LoVo (cell line): ENCODE results near the gene SYNM.
"Not testable (repeated sequence)": the region's sequence is repeated elsewhere in the genome, so short reads cannot be mapped to it uniquely, and the experiment has no call there.

ENCODE experiments used
- DNase-seq: peaks from one replicate; pipeline ENCODE4 v3.0.0-alpha.2; 2016; ENCODE audit warnings: low spot score

The SYNM gene, protein sequence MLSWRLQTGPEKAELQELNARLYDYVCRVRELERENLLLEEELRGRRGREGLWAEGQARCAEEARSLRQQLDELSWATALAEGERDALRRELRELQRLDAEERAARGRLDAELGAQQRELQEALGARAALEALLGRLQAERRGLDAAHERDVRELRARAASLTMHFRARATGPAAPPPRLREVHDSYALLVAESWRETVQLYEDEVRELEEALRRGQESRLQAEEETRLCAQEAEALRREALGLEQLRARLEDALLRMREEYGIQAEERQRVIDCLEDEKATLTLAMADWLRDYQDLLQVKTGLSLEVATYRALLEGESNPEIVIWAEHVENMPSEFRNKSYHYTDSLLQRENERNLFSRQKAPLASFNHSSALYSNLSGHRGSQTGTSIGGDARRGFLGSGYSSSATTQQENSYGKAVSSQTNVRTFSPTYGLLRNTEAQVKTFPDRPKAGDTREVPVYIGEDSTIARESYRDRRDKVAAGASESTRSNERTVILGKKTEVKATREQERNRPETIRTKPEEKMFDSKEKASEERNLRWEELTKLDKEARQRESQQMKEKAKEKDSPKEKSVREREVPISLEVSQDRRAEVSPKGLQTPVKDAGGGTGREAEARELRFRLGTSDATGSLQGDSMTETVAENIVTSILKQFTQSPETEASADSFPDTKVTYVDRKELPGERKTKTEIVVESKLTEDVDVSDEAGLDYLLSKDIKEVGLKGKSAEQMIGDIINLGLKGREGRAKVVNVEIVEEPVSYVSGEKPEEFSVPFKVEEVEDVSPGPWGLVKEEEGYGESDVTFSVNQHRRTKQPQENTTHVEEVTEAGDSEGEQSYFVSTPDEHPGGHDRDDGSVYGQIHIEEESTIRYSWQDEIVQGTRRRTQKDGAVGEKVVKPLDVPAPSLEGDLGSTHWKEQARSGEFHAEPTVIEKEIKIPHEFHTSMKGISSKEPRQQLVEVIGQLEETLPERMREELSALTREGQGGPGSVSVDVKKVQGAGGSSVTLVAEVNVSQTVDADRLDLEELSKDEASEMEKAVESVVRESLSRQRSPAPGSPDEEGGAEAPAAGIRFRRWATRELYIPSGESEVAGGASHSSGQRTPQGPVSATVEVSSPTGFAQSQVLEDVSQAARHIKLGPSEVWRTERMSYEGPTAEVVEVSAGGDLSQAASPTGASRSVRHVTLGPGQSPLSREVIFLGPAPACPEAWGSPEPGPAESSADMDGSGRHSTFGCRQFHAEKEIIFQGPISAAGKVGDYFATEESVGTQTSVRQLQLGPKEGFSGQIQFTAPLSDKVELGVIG (N-terminal part only)

DNA sequence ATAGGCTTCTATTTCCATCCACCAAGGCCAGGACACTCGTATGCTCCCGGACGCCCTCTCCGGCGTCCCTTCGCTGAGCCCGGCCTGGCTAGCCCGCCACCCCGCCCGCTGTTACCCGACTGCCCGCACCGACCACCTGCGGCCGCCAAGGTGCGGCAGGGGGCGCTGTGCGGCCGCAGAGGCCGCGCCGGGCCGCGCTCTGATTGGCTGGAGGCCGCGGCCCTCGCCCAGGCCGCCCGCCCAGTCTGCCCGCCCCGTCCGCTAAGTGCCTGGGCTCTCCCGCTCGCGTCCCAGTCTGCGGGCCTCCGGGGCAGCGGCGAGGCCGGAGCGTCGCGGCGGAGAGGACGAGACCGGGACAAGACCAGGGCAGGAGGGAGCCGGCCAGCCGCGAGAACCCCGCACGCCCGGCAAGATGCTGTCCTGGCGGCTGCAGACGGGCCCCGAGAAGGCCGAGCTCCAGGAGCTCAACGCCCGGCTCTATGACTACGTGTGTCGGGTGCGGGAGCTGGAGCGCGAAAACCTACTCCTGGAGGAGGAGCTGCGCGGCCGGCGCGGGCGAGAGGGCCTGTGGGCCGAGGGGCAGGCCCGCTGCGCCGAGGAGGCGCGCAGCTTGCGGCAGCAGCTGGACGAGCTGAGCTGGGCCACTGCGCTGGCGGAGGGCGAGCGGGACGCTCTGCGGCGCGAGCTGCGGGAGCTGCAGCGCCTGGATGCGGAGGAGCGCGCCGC is at the start of gene SYNM:
Gene SYNM (plus strand): TSS at position 293 of the 726 bp plus-strand sequence. CDS start 120 bp downstream, at position 413.
- peak; percentile 67 for DNase-seq

DNA sequence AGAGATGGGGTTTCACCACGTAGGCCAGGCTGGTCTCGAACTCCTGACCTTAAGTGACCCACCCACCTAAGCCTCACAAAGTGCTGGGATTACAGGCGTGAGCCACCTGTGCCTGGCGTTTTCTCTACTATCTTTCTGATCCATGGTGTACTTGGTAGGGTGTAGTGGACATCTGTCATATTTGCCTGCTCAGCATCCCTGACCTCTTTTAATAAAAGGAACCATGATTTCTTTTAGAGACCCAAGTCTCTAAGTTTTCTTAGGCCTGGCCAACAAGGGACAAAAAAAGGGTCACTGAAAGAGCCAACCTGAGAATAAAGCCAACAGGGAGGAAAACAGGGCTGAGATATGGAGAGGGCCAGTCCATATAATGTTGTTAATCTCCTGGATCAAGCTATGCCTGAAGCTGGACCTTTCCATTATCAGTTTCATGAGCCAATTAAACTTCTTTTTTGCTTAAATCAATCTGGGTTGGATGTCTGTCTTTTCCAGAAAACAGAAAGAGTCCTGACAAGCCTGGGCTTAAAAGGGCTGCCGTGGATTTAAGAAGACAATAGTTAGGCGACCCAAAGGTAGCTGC is 49.2 kb upstream of the SYNM start:
- DNase-seq: no peak

DNA sequence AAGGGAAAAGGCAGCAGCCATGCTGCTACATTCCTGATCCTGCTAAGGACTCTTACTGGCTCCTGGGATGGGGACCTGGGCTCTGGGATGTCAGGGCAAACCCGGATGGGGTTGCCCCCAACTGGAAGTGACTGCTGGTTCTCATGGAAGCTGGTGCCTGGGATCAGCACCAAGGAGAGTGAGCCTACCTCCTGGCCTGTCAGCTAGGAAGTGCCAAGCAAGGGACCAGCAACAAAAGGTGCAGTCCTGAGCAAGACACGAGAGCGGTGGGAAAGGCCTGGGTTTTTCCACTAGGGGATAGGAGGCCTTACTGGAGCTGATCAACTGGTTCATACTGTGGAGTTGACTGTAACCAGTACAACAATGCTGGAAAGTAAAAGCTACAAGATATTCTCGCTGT is 47.9 kb upstream of the SYNM start:
- no peak for DNase-seq

DNA sequence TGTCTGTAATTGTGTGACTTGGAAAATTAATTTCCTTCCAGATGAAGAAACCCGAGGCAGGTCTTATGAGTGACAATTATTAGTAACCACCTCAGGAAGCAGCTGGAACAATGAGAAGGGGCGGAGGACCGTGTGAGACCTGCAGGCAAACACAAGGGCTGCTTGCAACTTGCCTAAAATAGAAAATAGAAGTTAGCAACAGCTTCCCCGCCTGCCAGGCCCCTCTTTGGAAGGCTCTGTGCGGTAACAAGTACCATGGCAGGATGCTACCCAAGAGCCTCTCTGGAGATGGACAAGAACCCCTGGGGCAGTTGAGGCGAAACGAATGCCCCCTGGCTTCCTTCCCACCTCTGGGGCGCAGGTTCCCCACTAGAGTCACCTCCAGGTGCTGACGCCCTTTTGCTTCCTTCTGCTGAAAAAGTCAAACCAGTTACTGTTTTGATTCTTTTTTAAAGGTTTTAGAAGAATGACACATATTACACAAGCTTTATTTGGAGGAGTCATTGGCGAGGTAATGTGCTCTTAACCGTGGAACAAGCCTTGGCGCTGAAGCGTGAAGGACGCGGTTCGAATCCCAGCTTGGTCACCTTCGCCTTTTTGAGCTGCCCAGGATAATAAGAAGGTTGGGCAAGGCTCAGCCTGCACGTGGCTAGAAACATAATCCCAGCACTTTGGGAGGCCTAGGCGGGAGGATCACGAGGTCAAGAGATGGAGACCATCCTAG is 47.0 kb upstream of the SYNM start:
- DNase-seq: no peak

DNA sequence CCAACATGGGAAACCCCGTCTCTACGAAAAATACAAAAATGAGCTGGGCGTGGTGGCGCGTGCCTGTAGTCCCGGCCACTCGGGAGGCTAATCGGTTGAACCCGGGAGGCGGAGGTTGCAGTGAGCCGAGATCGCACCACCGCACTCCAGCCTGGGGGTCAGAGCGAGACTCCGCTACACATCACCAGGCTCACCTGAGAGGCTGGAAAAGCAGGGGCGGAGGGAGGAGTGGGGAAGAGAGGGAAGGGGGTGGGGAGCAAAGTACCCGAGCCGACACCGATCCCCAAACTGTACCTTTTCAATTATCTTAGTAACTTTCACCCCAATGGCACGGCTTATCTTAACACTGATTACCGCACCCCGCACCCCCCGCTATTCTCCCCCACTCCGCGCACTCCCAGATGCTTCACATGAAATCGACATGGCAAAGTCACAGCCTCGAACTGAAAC is 46.4 kb upstream of the SYNM start:
- DNase-seq: peak; percentile 13

DNA sequence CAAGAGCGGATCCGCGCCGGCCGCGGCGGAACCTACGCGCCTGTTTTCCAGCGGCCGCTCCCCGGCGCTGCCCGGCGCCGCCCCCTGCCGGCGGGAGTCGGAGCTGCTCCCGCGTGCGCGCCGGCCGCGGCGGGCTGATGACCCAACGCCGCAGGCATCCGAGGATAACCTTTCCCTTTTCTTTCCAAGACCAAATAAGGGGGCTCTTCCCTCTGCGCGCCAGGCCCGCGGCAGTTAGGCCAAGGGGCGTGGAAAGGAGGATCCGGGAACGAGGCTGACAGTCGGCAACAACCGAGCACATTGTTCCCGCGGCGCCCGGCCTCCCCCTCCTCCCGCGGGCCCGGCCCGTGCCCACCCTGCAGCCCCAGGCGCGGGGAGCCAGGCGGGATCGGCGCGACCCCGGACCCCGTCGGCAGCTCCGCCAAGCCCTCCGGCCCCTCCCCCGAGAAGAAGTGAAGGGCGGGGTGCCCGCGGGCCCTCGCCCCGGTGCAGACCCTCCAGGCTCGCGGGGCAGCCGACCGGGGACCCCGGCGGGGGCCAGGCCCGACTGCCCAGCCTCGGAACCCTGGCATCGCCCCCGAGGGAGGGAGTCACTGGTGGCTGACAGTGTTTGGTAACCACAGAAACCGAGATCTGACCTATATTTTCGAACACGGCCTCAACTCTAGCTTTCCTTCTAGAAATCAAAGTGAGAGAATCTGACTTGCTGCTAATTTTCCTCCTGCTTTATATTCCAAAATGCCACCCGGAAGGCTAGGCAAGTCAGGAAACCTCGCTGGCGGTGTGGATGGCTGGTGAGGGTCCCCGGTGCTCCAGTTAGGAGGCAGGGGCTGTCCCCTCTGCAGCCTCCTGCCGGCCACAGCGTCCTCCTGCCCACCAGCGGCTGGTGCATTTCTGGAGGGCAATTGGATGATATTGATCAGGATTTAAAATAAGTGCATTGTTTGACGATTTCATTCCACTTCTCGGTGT is 45.6 kb upstream of the SYNM start:
- peak; percentile 79 for DNase-seq

DNA sequence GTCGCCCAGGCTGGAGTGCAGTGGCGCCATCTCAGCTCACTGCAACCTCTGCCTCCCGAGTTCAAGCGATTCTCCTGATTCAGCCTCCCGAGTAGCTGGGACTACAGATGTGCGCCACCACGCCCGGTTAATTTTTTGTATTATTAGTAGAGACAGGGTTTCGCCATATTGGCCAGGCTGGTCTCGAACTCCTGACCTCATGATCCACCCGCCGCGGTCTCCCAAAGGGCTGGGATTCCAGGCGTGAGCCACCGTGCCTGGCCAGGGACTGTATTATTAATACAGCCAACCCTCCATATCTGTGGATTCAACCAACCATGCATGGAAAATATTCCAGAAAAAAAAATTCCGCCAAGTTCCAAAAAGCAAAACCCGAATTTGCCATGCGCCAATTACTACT is 44.7 kb upstream of the SYNM start:
- not testable (repeated sequence) for DNase-seq

DNA sequence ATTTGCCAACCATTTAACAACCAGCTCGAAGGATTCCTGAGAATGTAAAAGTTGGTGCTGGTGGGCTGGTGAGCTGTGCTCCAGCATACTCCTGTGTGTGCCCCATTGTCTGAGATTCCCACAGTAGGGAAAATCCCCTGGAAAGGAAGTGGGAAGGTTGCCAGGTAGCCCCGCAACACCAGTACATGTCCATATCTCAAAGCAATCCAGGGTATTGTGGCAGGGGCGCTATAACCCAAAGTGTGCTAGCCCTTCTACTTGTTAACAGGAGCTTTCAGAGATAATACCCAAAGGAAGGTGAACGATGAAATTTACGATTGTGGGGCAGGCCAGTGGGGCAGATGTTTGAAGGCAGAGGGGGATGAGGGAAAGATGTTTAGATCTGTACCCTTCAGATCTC is 42.7 kb upstream of the SYNM start:
- DNase-seq: no peak

DNA sequence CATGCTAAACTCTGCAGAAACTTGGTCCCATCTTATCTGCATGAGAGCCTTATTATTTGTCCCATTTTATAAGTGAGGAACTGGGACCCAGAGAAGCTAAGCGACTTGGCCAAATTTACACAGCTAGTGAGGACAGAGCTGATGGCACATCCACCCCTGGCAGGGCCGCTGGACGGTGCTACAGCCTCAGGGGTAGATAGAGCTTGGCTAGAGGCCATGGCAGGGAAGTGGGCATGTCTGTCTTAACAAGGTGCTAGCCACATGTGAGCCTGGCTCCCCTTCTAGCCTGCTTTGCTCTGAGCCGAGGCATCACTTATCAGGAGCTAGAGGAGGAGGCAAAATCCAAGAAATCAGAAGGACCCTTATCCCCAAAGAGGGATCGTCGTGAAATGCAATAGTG is 36.7 kb upstream of the SYNM start:
- no peak for DNase-seq

DNA sequence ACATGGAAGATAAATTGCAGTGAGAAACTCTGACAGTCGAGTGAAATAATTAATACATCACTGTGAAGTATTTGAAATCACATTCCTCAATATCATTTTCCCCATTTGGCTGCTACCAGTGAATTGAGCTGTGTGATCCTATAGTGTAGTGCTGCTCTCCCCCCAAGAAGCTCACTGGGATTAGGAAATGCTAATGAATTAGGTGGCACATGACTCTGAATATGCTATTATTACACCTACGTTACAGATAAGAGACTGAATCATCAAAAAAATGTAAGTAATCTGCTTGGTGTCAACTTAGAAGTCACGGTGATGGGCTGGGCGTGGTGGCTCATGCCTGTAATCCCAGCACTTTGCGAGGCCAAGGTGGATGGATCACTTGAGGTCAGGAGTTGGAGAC is 34.7 kb upstream of the SYNM start:
- DNase-seq: peak; percentile 9

DNA sequence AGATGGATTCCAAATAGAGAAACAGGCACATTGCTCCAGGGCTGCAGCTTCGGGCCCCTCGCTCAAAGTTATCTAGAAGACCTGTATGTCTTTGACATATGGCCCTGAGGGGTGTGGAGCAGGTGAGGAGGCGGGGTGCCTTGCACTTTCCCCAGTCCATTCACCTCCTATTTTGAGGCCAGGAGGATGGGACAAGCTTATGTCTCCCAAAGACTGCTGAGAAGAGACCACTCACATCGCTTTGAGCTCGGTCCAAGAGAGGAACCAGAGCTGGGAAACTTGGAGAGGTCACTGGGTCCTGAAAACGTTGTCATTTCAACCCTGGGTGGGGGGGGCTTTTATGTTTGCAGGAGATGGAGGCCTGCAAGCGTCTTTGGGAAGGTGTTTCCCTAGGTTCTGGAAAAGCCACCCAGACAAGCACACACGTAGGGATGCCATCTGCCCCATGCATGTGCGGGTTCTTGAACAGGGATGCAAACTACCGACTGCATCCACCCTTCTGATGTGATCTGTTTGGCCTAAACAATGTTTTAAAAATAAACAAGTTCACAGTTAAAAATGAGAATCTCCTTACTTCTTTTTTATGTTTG is 33.7 kb upstream of the SYNM start:
- no peak for DNase-seq

DNA sequence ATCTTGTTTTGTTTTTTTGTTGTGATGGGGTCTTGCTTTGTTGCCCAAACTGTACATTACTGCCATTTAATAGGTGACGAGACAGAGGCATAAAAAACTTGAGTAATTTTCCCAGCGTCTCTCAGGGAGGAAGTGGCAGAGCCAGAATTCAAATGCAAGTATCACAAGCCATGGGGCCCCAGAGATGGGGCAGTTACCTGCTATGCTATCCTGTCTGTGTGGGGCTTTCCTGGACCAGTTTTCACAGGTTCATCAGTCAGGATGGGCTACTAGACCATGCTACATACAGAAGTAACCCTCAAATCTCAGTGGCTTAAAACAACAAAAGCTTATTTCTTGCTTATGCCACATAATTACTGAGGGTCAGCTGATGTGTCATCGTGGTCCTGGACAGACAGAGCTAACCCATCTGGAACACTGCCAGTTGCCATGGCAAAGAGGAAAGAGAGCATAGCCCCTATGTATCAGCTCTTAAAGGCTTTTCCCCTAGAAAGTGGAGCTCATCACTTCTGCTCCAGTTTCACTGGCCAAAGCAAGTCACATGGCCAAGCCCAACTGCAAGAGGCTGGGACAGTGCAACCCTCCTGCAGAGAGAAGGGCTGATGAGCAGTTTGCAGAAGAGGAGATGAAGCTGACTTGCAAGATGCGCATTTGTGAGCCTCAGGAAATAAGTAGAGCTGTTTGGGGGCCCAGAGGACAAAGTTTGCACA is 31.7 kb upstream of the SYNM start:
- no peak for DNase-seq

DNA sequence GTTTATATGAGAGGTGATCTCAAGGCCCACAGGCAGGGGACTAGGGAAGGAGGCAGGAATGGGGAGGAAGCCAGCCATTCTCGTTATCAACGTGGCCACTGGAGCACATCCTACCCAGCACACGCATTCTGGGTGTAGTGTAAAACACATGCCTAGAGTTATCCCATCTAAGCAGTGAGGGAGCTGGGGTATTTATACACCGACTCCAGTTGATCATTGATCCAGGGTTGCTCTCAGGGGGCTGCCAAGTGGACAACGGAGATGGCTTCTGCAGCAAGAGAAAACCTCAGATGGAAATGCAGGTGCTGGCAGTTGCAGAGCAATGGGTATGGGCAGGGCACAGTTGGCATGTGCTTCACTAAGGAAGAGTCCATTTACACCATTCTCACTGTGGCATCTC is 30.4 kb upstream of the SYNM start:
- DNase-seq: no peak

DNA sequence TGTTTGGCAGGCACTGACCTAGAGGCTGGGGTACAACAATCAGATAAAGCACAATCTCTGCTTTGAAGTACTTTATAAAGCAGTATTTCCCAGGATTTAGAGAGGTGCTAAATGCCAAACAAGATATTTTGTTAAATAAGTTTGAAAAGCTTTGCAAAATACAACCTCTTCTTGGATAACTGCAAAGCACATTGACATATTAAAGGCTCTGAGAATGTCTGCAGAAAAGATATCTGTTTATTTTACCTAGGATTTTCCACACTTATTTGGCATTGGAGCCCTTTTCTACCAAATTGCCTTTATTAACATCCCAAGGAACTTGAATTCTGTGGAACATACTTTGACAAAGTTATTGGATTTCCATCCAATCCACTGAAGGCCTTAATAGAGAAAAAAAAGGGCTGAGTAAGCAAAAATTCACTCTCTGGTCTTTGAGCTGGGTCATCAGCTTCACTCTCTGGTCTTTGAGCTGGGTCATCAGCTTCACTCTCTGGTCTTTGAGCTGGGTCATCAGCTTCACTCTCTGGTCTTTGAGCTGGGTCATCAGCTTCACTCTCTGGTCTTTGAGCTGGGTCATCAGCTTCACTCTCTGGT is 29.7 kb upstream of the SYNM start:
- DNase-seq: not testable (repeated sequence)

DNA sequence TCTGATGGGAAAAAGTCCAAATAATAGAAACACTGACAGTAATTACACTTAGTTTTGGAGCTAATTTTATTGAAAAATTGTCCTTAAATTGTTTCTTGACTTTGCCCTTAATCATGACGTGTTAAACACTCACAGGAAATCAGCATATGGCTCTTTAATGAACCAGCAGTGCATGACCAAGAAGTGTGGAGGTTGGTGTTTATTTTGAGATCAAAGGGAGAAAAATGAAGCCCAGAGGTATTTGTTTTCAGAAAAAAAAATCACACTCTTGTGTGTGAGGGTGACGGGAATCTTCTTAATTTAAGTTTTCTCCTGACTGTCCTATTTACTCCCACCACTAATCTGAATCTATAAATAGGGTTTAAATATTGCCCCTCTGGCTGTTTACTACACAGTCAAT is 28.8 kb upstream of the SYNM start:
- DNase-seq: no peak

DNA sequence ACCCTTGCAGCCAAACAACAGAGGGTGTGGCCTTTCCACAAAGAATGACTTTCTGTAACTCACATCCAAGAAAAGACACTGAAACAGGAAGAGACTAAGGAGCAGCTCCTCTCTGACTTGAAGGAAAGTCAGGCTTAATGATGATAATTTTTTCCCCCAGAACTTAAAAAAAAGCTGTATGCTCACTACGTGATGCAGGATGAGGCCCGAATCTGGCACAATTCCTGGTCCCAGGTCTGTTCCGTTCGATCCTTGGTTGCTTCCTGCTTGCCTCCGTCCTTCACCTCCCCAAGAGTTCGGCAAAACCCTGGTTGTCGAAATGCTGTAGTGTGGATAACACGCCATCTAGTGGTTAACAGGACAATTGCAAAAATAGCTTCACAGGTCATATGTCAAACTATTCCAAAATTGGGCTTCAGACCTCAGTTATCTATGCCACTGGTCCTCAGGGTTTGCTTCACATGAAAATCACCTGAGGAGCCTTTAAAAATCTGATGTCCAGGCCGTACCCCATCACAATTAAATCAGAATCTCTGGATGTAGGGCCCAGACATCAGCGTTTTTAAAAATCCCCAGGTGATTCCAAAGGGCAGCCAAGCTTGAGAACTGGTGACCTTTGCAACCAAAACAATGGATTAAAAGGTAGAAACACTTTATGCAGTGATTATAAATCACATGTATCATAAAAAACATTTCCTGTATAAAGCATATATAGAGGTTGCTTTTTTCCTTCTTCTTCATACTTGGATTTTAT is 28.1 kb upstream of the SYNM start:
- DNase-seq: peak; percentile 89

DNA sequence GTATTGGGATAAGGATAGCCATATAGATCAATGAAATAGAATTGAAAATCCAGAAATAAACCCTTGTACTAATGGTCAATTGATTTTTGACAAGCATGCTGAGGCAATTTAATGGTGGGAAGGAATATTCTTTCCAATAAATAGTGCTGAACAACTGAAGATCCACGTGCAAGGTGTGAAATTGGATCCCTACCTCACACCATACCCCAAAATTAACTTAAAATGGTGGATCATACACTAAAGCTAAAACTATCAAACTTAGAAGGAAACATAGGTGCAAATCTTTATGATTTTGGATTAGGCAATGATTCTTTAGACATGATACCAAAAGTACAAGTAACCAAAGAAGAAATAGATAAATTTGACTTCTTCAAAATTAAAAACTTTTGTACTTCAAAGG is 22.1 kb upstream of the SYNM start:
- no peak for DNase-seq
